Endodermal cell (in vitro differentiated cells): ENCODE results near the gene ZNF532. TPM values are rescaled to one million over a fixed set of nuclear protein-coding genes. Genes with fewer than 3 reads are reported as not detected.

Experiments used
- DNase-seq: peaks from one replicate; pipeline ENCODE4 v3.0.0-alpha.2; 2017
- H3K27ac ChIP-seq: 2 replicates; pipeline ENCODE4 v1.5.1; 2013; ENCODE audit warnings: mild to moderate bottlenecking, low read depth, low read length, moderate library complexity
- H3K27me3 ChIP-seq: 2 replicates; pipeline ENCODE4 v1.6.1; 2013; ENCODE audit warnings: mild to moderate bottlenecking, low read length, moderate library complexity; ENCODE audit not compliant: insufficient read depth, control insufficient read depth, poor library complexity, severe bottlenecking
- H3K36me3 ChIP-seq: 2 replicates; pipeline ENCODE4 v1.7.0; 2013; ENCODE audit warnings: mild to moderate bottlenecking, low read length, moderate library complexity; ENCODE audit not compliant: control insufficient read depth, insufficient read depth
- H3K4me1 ChIP-seq: one replicate; pipeline ENCODE4 v1.7.0; 2013; ENCODE audit warnings: low read length; ENCODE audit not compliant: control insufficient read depth, insufficient read depth
- H3K4me3 ChIP-seq: 2 replicates; pipeline ENCODE4 v1.5.1; 2013; ENCODE audit warnings: mild to moderate bottlenecking, low read length, moderate library complexity
- H3K9ac ChIP-seq: 2 replicates; pipeline ENCODE4 v1.6.1; 2013; ENCODE audit warnings: mild to moderate bottlenecking, low read length, moderate library complexity; ENCODE audit not compliant: poor library complexity, severe bottlenecking; ENCODE audit errors: extremely low read depth
- H3K9me3 ChIP-seq: 2 replicates; pipeline ENCODE4 v1.6.1; 2013; ENCODE audit warnings: mild to moderate bottlenecking, low read length, moderate library complexity; ENCODE audit not compliant: control insufficient read depth
- H3K27ac Mint-ChIP-seq: 2 replicates; pipeline ENCODE4 v1.8.0; 2020; ENCODE audit warnings: mixed read lengths
- H3K27me3 Mint-ChIP-seq: 2 replicates; pipeline ENCODE4 v1.8.0; 2021; ENCODE audit warnings: mild to moderate bottlenecking, mixed read lengths; ENCODE audit not compliant: insufficient read depth
- H3K36me3 Mint-ChIP-seq: 2 replicates; pipeline ENCODE4 v1.8.0; 2020; ENCODE audit warnings: low read depth, mixed read lengths
- H3K4me1 Mint-ChIP-seq: 2 replicates; pipeline ENCODE4 v1.8.0; 2020; ENCODE audit warnings: mixed read lengths
- H3K4me3 Mint-ChIP-seq: 2 replicates; pipeline ENCODE4 v1.8.0; 2020; ENCODE audit warnings: mild to moderate bottlenecking, moderate library complexity, mixed read lengths
- H3K9me3 Mint-ChIP-seq: 2 replicates; pipeline ENCODE4 v1.8.0; 2020; ENCODE audit warnings: mild to moderate bottlenecking, mixed read lengths
- WGBS, 2 experiments: methylation state at CpG; one replicate each; pipeline versions ENCODE4 v1.1.5 to v1.1.7; 2013; ENCODE audit warnings: missing lambda C conversion rate in 2 of 2, mixed read lengths in 1 of 2; ENCODE audit not compliant: insufficient coverage in 1 of 2, insufficient read length in 1 of 2; 5-methylcytosine and 5-hydroxymethylcytosine counted together
- total RNA-seq, 2 donors: library from RNA; stranded (reverse); fragmentation: NEBNext Ultra II Directional in 1 of 2; extraction: Animal tissue kit (Norgen Biotek cat#: 25700) in 1 of 2; gene quantifications; 2 replicates in 1 of 2; 3 replicates in 1 of 2; pipeline ENCODE4 v1.2.1, GENCODE V29; 2021
- TF ChIP-seq, protein P1 (sequence below): fragments of 200-600 bp; sonication (generic); conservative IDR thresholded peaks from 2 replicates; pipeline ENCODE4 v1.5.0; 2021; ENCODE audit warnings: antibody characterized with exemption, mild to moderate bottlenecking

Gene ZNF532
- total RNA-seq, 2 donors from 2014 or later: 138 to 207 TPM

- Mint-ChIP-seq H3K4me1 (no peaks in the 10 kb centered on the region), H3K4me3 (no peak overlapping the region), H3K9me3 (no peaks in the 10 kb centered on the region), H3K27ac (no peak overlapping the region), H3K36me3 (no peaks in the 10 kb centered on the region), H3K27me3 (no peaks in the 10 kb centered on the region)
- Histone ChIP-seq H3K9ac (no peak overlapping the region), H3K27ac (no peak overlapping the region), H3K4me3 (no peak overlapping the region), H3K36me3 (no peaks in the 10 kb centered on the region), H3K27me3 (no peaks in the 10 kb centered on the region), H3K4me1 (no peaks in the 10 kb centered on the region), H3K9me3 (no peaks in the 10 kb centered on the region)
- DNase-seq: no peak
- TF ChIP-seq, protein P1, sequence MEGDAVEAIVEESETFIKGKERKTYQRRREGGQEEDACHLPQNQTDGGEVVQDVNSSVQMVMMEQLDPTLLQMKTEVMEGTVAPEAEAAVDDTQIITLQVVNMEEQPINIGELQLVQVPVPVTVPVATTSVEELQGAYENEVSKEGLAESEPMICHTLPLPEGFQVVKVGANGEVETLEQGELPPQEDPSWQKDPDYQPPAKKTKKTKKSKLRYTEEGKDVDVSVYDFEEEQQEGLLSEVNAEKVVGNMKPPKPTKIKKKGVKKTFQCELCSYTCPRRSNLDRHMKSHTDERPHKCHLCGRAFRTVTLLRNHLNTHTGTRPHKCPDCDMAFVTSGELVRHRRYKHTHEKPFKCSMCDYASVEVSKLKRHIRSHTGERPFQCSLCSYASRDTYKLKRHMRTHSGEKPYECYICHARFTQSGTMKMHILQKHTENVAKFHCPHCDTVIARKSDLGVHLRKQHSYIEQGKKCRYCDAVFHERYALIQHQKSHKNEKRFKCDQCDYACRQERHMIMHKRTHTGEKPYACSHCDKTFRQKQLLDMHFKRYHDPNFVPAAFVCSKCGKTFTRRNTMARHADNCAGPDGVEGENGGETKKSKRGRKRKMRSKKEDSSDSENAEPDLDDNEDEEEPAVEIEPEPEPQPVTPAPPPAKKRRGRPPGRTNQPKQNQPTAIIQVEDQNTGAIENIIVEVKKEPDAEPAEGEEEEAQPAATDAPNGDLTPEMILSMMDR: no peak
- WGBS, 2 experiments: 89 to 93% methylated on average over 4 to 5 of the region's 5 CpGs
Observed at GRCh38 chr18:59033974-59034373, 169.3 kb downstream of the ZNF532 start.

GRCh38 chr18:59035591-59035990, 170.9 kb downstream of the ZNF532 start:
- peak; percentile 29 for DNase-seq
- no peaks in the 10 kb centered on the region for H3K27me3 ChIP-seq
- TF ChIP-seq, protein P1: no peak
- no peaks in the 10 kb centered on the region for H3K9me3 Mint-ChIP-seq
- no peak overlapping the region for H3K4me3 Mint-ChIP-seq
- 91 to 99% methylated on average over 8 of the region's 8 CpGs for whole genome bisulfite sequencing, 2 experiments
- H3K27ac ChIP-seq: no peak overlapping the region
- H3K4me3 ChIP-seq: no peak overlapping the region
- H3K9ac ChIP-seq: no peak overlapping the region
- H3K4me1 Mint-ChIP-seq: no peaks in the 10 kb centered on the region
- no peaks in the 10 kb centered on the region for H3K9me3 ChIP-seq
- H3K27ac Mint-ChIP-seq: no peak overlapping the region
- no peaks in the 10 kb centered on the region for H3K36me3 ChIP-seq
- H3K27me3 Mint-ChIP-seq: no peaks in the 10 kb centered on the region
- no peaks in the 10 kb centered on the region for H3K36me3 Mint-ChIP-seq
- no peaks in the 10 kb centered on the region for H3K4me1 ChIP-seq

Other genes starting within 250 kb of the ZNF532 start
- gene ALPK2, start 235.8 kb upstream of the ZNF532 start, total RNA-seq: 1 to 10 TPM; 1.6 to 4.2 TPM
- gene MALT1, start 193.4 kb upstream of the ZNF532 start, total RNA-seq: 10 to 100 TPM; 14.0 to 22.1 TPM